Sigmoid colon (tissue), 7 donors: Measurements from ENCODE around the gene ANTXR1. TPM values are rescaled to one million over a fixed set of nuclear protein-coding genes. Genes with fewer than 3 reads are reported as not detected.
A peak's percentile ranks its signal among the peaks of the same experiment; 100 is the strongest.

Source experiments
- DNase-seq: peaks from one replicate; pipeline ENCODE4 v3.0.0-alpha.2; 2019
- H3K27ac ChIP-seq, 4 donors: fragments of 200-600 bp; sonication (generic); one replicate each; pipeline ENCODE4 v1.5.1; 2016 to 2019; ENCODE audit warnings: mild to moderate bottlenecking in 1 of 4
- H3K27me3 ChIP-seq, 3 donors: fragments of 200-600 bp; sonication (generic); one replicate each; pipeline ENCODE4 v1.5.1; 2019; ENCODE audit warnings: mild to moderate bottlenecking in 1 of 3
- H3K36me3 ChIP-seq, 4 donors: fragments of 200-600 bp; sonication (generic); one replicate each; pipeline ENCODE4 v1.5.1; 2016 to 2019
- H3K4me1 ChIP-seq, 4 donors: fragments of 200-600 bp; sonication (generic); one replicate each; pipeline ENCODE4 v1.5.1; 2017 to 2019
- H3K4me3 ChIP-seq, 4 donors: fragments of 200-600 bp; sonication (generic); one replicate each; pipeline ENCODE4 v1.5.1; 2017 to 2019; ENCODE audit warnings: mild to moderate bottlenecking in 2 of 4, moderate library complexity in 1 of 4
- H3K9me3 ChIP-seq, 4 donors: fragments of 200-600 bp in 3 of 4; sonication (generic) in 3 of 4; one replicate each; pipeline versions ENCODE4 v1.5.1 to v1.6.1; 2013 to 2019
- EP300 ChIP-seq, 4 donors: sonication (generic); formaldehyde crosslinking; IDR thresholded peaks; one replicate each; pipeline ENCODE4 v1.6.1; 2017; ENCODE audit warnings: antibody characterized with exemption in 4 of 4
- POLR2A ChIP-seq, 2 donors: fragments of 450-650 bp; IDR thresholded peaks; one replicate each; pipeline ENCODE4 v1.6.1; 2016; ENCODE audit warnings: antibody characterized with exemption in 2 of 2, mild to moderate bottlenecking in 2 of 2, moderate library complexity in 2 of 2
- POLR2AphosphoS5 ChIP-seq, 4 donors: sonication (generic); formaldehyde crosslinking; IDR thresholded peaks; one replicate each; pipeline ENCODE4 v1.6.1; 2017; ENCODE audit warnings: antibody characterized with exemption in 4 of 4
- WGBS, 2 donors: extraction: QIAGEN DNeasy Blood & Tissue Kit; methylation state at CpG; one replicate each; pipeline ENCODE4 v1.1.7; 2013; 5-methylcytosine and 5-hydroxymethylcytosine counted together
- intact Hi-C: fragments of 100-400 bp; cut with DNase I; formaldehyde crosslinking; loops from one replicate; pipeline ENCODE4 v1.15.1; 2023
- polyA plus RNA-seq, 3 donors: library from polyadenylated mRNA; stranded (reverse); fragments of 200-250 nt; gene quantifications; one replicate each; pipeline ENCODE4 v1.2.3, GENCODE V29; 2013
- total RNA-seq, 4 donors: library from RNA; depleted of rRNA; stranded (reverse); fragments of >200 nt; gene quantifications; one replicate each; pipeline ENCODE4 v1.1.0, GENCODE V29; 2016
- TF ChIP-seq, protein P1 (sequence below), 4 experiments: fragments of 450-650 bp in 3 of 4; fragments of 200-600 bp in 1 of 4; IDR thresholded peaks; one replicate each; pipeline ENCODE4 v1.5.1; 2016 to 2019; ENCODE audit warnings: antibody characterized with exemption in 4 of 4, mild to moderate bottlenecking in 3 of 4, moderate library complexity in 2 of 4
- donor health status: healthy with polysubstance abuse.
- donor health status: Bipolar disorder and iron deficiency.
- donor health status: healthy.

The ANTXR1 gene
- total and polyA plus RNA-seq, 7 donors: 3.0 to 79.8 (median 44.6) TPM

DNA sequence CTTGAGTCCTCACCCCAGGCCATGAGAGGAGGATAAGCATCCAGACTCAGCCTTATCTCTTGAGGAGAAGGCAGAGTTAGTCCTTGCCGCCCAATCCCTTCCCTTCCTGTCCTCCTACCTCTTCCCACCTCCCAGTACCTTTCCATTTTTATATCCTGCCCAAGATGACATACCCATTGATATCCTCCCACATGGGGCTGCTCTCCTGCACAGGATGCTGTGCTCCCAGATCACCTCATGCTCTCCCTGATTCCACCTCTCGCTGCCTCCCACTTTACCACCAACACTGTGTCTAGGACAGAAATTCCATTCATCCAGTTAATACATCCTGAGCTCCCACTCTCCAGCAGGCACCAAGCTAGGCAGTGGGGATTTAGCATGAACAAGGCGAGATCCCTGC is 191.7 kb downstream of the ANTXR1 start:
- intact Hi-C loops: no loop called here
- WGBS, 2 donors: 91 to 94% methylated on average over 3 of the region's 3 CpGs
- no peaks in the 10 kb centered on the region for H3K27me3 ChIP-seq

DNA sequence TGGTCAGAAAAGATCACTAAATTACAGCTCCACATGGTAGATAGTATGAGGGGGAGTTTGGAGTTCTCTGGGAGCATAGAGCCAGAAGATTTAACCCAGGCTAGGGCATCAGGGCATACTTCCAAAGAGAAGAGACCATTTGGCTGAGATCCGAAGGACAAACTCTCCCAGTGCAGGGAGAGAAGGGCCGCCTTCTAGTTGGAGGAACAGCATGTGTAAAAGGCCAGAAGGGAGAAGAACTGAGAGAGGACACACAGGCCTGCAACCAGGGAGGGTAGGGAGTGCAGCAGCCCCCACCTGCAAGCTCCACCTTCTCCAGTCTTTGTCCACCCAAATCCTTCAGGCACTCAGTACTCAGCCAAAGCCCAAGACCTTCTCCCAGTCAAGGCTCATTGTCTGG is 192.1 kb downstream of the ANTXR1 start:
- Histone ChIP-seq H3K9me3 (no peaks in the 10 kb centered on the region), H3K27ac (peak overlapping the region in 2 of 4 donors; percentile 15 to 26), H3K27me3 (no peaks in the 10 kb centered on the region), H3K4me3 (no peak overlapping the region), H3K4me1 (peaks cover 0 to 29% (median 12%) of the 10 kb centered on the region in 4 donors), H3K36me3 (no peaks in the 10 kb centered on the region)
- DNase-seq: no peak
- no peak for TF ChIP-seq POLR2A (IDR thresholded peaks at IDR 0.05)
- TF ChIP-seq EP300 (IDR thresholded peaks at IDR 0.05): no peak
- no peak for TF ChIP-seq POLR2AphosphoS5 (IDR thresholded peaks at IDR 0.05)
- TF ChIP-seq, protein P1, sequence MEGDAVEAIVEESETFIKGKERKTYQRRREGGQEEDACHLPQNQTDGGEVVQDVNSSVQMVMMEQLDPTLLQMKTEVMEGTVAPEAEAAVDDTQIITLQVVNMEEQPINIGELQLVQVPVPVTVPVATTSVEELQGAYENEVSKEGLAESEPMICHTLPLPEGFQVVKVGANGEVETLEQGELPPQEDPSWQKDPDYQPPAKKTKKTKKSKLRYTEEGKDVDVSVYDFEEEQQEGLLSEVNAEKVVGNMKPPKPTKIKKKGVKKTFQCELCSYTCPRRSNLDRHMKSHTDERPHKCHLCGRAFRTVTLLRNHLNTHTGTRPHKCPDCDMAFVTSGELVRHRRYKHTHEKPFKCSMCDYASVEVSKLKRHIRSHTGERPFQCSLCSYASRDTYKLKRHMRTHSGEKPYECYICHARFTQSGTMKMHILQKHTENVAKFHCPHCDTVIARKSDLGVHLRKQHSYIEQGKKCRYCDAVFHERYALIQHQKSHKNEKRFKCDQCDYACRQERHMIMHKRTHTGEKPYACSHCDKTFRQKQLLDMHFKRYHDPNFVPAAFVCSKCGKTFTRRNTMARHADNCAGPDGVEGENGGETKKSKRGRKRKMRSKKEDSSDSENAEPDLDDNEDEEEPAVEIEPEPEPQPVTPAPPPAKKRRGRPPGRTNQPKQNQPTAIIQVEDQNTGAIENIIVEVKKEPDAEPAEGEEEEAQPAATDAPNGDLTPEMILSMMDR (IDR thresholded peaks at IDR 0.05): no peak
- intact Hi-C loops: no loop called here
- 81 to 88% methylated on average over 2 of the region's 2 CpGs for WGBS, 2 donors

More for the DNA sequence above, 191.7 kb downstream of the ANTXR1 start:
- no peak for DNase-seq
- H3K27ac ChIP-seq: peak overlapping the region in 3 of 4 donors; percentile 5 to 26 (median 15)
- H3K4me1 ChIP-seq: peaks cover 0 to 32% (median 14%) of the 10 kb centered on the region in 4 donors
- no peak overlapping the region for H3K4me3 ChIP-seq
- H3K9me3 ChIP-seq: no peaks in the 10 kb centered on the region
- no peaks in the 10 kb centered on the region for H3K36me3 ChIP-seq
- TF ChIP-seq, protein P1 (IDR thresholded peaks at IDR 0.05): no peak
- no peak for TF ChIP-seq POLR2A (IDR thresholded peaks at IDR 0.05)
- TF ChIP-seq POLR2AphosphoS5 (IDR thresholded peaks at IDR 0.05): no peak
- no peak for TF ChIP-seq EP300 (IDR thresholded peaks at IDR 0.05)

DNA sequence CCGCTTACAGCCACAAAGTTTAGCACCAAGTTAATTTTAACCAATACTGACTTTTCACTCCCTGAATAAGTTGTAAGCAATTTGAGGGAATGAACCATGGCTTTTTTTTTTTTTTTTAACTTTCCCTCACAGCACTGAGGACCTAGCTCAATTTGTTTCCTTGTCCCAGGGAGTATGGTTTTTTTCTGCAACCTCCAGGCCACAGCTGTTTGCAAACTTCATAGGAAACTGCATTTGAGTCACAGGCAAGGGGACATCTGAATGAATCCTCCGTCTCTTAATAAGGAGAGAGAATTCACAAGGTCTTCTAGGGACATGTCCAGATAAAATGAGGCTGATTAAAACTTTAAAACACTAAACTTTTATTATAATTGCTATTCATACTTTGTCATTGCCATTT is 192.5 kb downstream of the ANTXR1 start:
- Histone ChIP-seq H3K27me3 (no peaks in the 10 kb centered on the region), H3K4me3 (no peak overlapping the region), H3K4me1 (peaks cover 0 to 25% (median 11%) of the 10 kb centered on the region in 4 donors), H3K9me3 (no peaks in the 10 kb centered on the region), H3K27ac (peak overlapping the region in 2 of 4 donors; percentile 15 to 26), H3K36me3 (no peaks in the 10 kb centered on the region)
- no peak for TF ChIP-seq POLR2A (IDR thresholded peaks at IDR 0.05)
- TF ChIP-seq EP300 (IDR thresholded peaks at IDR 0.05): no peak
- TF ChIP-seq, protein P1 (IDR thresholded peaks at IDR 0.05): no peak
- no peak for TF ChIP-seq POLR2AphosphoS5 (IDR thresholded peaks at IDR 0.05)
- no peak for DNase-seq
- intact Hi-C loops: no loop called here
- WGBS, 2 donors: 74 to 86% methylated on average over 2 of the region's 2 CpGs

DNA sequence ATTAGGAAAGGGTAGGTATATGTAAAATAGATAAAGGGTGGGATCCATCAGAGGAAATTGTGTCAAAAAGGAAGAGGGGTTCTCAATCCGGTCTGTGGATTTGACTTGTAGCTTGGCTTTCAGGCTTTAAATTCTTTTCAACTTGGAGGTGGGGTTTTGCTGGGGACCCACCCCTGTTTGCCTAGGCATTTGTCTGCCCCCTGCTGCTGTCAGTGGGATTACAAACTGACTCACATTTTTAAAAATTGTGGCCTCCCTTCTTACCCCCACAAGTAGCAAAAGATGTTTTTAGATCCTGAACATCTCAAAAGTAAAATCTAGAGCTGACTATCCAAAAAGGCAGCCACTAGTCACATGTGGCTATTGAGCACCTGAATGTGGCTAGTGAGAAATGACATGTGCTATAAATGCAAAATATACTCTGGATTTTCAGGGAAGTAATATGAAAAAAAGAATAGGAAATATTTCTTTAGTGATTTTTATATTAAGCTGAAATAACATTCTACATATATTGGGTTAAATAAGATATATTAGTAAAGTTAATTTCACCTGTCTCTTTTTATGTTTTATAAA is 195.1 kb downstream of the ANTXR1 start:
- Histone ChIP-seq H3K36me3 (no peaks in the 10 kb centered on the region), H3K27ac (no peak overlapping the region), H3K4me1 (peaks cover 0 to 14% (median 7%) of the 10 kb centered on the region in 4 donors), H3K27me3 (no peaks in the 10 kb centered on the region), H3K4me3 (no peak overlapping the region), H3K9me3 (no peaks in the 10 kb centered on the region)
- TF ChIP-seq POLR2AphosphoS5 (IDR thresholded peaks at IDR 0.05): no peak
- no peak for TF ChIP-seq EP300 (IDR thresholded peaks at IDR 0.05)
- TF ChIP-seq POLR2A (IDR thresholded peaks at IDR 0.05): no peak
- no peak for DNase-seq
- intact Hi-C loops: no loop called here
- 90 to 91% methylated on average over 1 of the region's 1 CpG for WGBS, 2 donors

DNA sequence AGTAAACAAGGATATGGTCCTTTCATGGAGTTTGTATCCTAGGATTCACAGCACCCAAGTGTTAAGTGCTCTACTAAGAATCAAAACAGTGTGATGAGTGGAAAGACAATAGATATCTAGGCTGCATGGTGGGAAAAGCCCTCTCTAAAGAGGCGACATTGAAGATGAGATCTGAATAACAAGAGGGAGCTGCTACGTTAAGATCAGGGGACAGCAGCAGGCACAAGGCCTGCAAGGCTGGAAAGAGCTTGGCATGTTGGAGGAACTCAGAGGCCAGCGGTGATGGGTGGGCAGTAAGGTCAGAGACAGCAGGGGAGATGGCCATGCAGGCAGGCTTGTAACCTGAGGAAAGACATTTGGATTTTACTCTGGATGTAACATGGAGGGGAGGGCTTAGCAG is 196.5 kb downstream of the ANTXR1 start:
- DNase-seq: no peak
- Histone ChIP-seq H3K4me1 (peaks cover 0 to 22% (median 15%) of the 10 kb centered on the region in 4 donors), H3K27ac (no peak overlapping the region), H3K36me3 (no peaks in the 10 kb centered on the region), H3K4me3 (no peak overlapping the region), H3K9me3 (no peaks in the 10 kb centered on the region), H3K27me3 (no peaks in the 10 kb centered on the region)
- WGBS, 2 donors: 87 to 93% methylated on average over 3 of the region's 3 CpGs
- intact Hi-C loops: no loop called here
- no peak for TF ChIP-seq EP300 (IDR thresholded peaks at IDR 0.05)
- TF ChIP-seq POLR2AphosphoS5 (IDR thresholded peaks at IDR 0.05): no peak

DNA sequence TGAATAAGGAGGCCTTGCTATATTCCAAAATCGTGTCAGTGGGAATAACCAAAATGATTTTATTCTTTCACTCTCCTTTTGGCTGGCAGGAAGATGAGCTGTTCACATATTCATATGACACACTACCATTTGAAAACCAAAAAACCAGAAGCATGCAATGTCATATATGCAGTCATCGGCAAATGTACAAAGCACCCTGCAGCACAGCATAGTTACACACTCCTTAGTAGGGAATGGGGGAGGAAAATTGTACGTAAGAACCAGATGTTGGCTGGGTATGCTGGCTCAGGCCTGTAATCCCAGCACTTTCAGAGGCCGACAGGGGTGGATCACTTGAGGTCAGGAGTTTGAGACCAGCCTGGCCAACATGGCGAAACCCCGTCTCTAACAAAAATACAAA is 197.4 kb downstream of the ANTXR1 start:
- Histone ChIP-seq H3K4me1 (peaks cover 0 to 17% (median 12%) of the 10 kb centered on the region in 4 donors), H3K27me3 (no peaks in the 10 kb centered on the region), H3K36me3 (no peaks in the 10 kb centered on the region), H3K27ac (no peak overlapping the region), H3K9me3 (no peaks in the 10 kb centered on the region), H3K4me3 (no peak overlapping the region)
- 92 to 94% methylated on average over 6 of the region's 6 CpGs for WGBS, 2 donors
- no peak for DNase-seq
- intact Hi-C loops: no loop called here
- TF ChIP-seq EP300 (IDR thresholded peaks at IDR 0.05) (no peak), POLR2A (IDR thresholded peaks at IDR 0.05) (no peak), POLR2AphosphoS5 (IDR thresholded peaks at IDR 0.05) (no peak)
- TF ChIP-seq, protein P1 (IDR thresholded peaks at IDR 0.05): no peak
